HepG2 (cell line): ENCODE measurements around the gene SFI1. TPM values are rescaled to one million over a fixed set of nuclear protein-coding genes. Genes with fewer than 3 reads are reported as not detected.

ENCODE experiments used
- ATAC-seq: fragments of 200-7000 bp; cut with Tn5 transposase; 3 replicates; pipeline ENCODE4 v1.9.1; 2020; ENCODE audit warnings: mild to moderate bottlenecking, moderate library complexity
- BruUV-seq: library from RNA; stranded (reverse); fragments of 400-500 nt; replicated peaks from 2 replicates; lab custom pipeline; 2021; lab: Mats Ljungman, UMichigan
- CTCF ChIA-PET: fragments of 300-600 bp; formaldehyde crosslinking; extraction: SDS; loops from one replicate; lab custom pipeline; 2021; ENCODE audit warnings: low total read pairs, inconsistent platforms, low intra/inter-chr PET ratio; lab: Yijun Ruan, JAX
- POLR2A ChIA-PET: fragments of 350-600 bp; sonication (Branson Sonifier 250); formaldehyde crosslinking; loops from one replicate; lab custom pipeline; 2020; ENCODE audit warnings: antibody characterized with exemption, inconsistent platforms; lab: Yijun Ruan, JAX
- DNase-seq: peaks from one replicate; pipeline ENCODE4 v3.0.0-alpha.2; 2015; ENCODE audit warnings: low spot score
- FAIRE-seq: peaks from 3 replicates; lab custom pipeline; 2011; peaks lifted over from hg19 to GRCh38; lab: Jason Lieb, UNC
- H2AFZ ChIP-seq: one replicate; pipeline ENCODE4 v1.6.1; 2011; ENCODE audit warnings: low read length, inconsistent platforms
- H3K27ac ChIP-seq: fragments of 300-600 bp; 3 replicates; pipeline ENCODE4 v1.8.0; 2011; ENCODE audit warnings: mixed run types, mild to moderate bottlenecking, mixed read lengths, low read length, inconsistent platforms; ENCODE audit not compliant: insufficient read depth; ENCODE audit errors: extremely low read length
- H3K27me3 ChIP-seq, 2 experiments: fragments of 200-600 bp in 1 of 2; 2 replicates in 1 of 2; 3 replicates in 1 of 2; pipeline versions ENCODE4 v1.6.0 to v1.8.0; 2011; ENCODE audit warnings: low read length in 2 of 2, mild to moderate bottlenecking in 2 of 2, moderate library complexity in 2 of 2, inconsistent platforms in 1 of 2; ENCODE audit not compliant: insufficient read depth in 2 of 2, control insufficient read depth in 1 of 2
- H3K36me3 ChIP-seq, 2 experiments: fragments of 200-600 bp in 1 of 2; replicated peaks in 1 of 2; 2 replicates in 1 of 2; 3 replicates in 1 of 2; pipeline versions ENCODE4 v1.5.1 to v1.8.0; 2011; ENCODE audit warnings: low read length in 2 of 2, inconsistent platforms in 1 of 2; ENCODE audit not compliant: insufficient read depth in 2 of 2, control insufficient read depth in 1 of 2
- H3K4me1 ChIP-seq: 2 replicates; pipeline ENCODE4 v1.5.1; 2012; ENCODE audit warnings: low read length, inconsistent platforms; ENCODE audit not compliant: insufficient read depth
- H3K4me2 ChIP-seq: 2 replicates; pipeline ENCODE4 v1.6.0; 2011; ENCODE audit warnings: low read depth, low read length, inconsistent platforms
- H3K4me3 ChIP-seq, 3 experiments: fragments of 200-600 bp in 1 of 3; sonication (generic), shearing (Covaris generic) in 1 of 3; replicated peaks in 1 of 3; 2 replicates each; pipeline ENCODE4 v1.5.1; 2011 to 2016; ENCODE audit warnings: low read length in 3 of 3, inconsistent platforms in 2 of 3, low read depth in 2 of 3, mild to moderate bottlenecking in 2 of 3, control low read depth in 1 of 3, mixed read lengths in 1 of 3; ENCODE audit not compliant: insufficient read depth in 1 of 3
- H3K79me2 ChIP-seq: one replicate; pipeline ENCODE4 v1.6.1; 2011; ENCODE audit warnings: low read length, inconsistent platforms; ENCODE audit not compliant: insufficient read depth
- H3K9ac ChIP-seq: 2 replicates; pipeline ENCODE4 v1.6.0; 2011; ENCODE audit warnings: mild to moderate bottlenecking, low read depth, low read length, inconsistent platforms; ENCODE audit not compliant: insufficient read depth
- H3K9me3 ChIP-seq: 2 replicates; pipeline ENCODE4 v1.5.1; 2012; ENCODE audit warnings: mild to moderate bottlenecking, low read length
- H4K20me1 ChIP-seq: 2 replicates; pipeline ENCODE4 v1.6.0; 2011; ENCODE audit warnings: inconsistent platforms, mild to moderate bottlenecking, low read length, moderate library complexity; ENCODE audit not compliant: insufficient read depth
- AGO2 ChIP-seq: fragments of 200-400 bp; formaldehyde crosslinking; optimal IDR thresholded peaks from 2 replicates; pipeline ENCODE3; 2017; ENCODE audit warnings: mild to moderate bottlenecking, low read depth, low read length, moderate library complexity
- POLR2A ChIP-seq, 2 experiments: IDR thresholded peaks; 2 replicates each; pipeline ENCODE4 v1.6.1; 2011; ENCODE audit warnings: low read depth in 2 of 2, low read length in 2 of 2, mild to moderate bottlenecking in 1 of 2, moderate library complexity in 1 of 2; ENCODE audit not compliant: insufficient read depth in 1 of 2
- POLR2G ChIP-seq: fragments of 200-400 bp; formaldehyde crosslinking; IDR thresholded peaks from 2 replicates; pipeline ENCODE4 v1.6.1; 2018; ENCODE audit warnings: mild to moderate bottlenecking, low read depth, low read length, moderate library complexity
- ZBTB26 ChIP-seq: IDR thresholded peaks from 2 replicates; pipeline ENCODE4 v1.6.1; 2016; ENCODE audit warnings: missing compliant biosample characterization, missing genetic modification reagents, borderline replicate concordance
- ZFAT ChIP-seq: sonication (generic); formaldehyde crosslinking; conservative IDR thresholded peaks from 2 replicates; pipeline ENCODE4 v1.8.1; 2023; ENCODE audit warnings: missing genetic modification reagents, inconsistent platforms
- ZNF761 ChIP-seq: sonication (generic); formaldehyde crosslinking; conservative IDR thresholded peaks from 2 replicates; pipeline ENCODE4 v1.4.0; 2020; ENCODE audit warnings: mild to moderate bottlenecking, missing genetic modification reagents
- WGBS: methylation state at CpG from one replicate; pipeline ENCODE4 v1.1.6; 2017; ENCODE audit warnings: low lambda C conversion rate; 5-methylcytosine and 5-hydroxymethylcytosine counted together
- in situ Hi-C: cut with HindIII; loops from 2 replicates; pipeline ENCODE4 v1.10.0; 2017; ENCODE audit warnings: low pct_unique_long_range_greater_than_20kb; ENCODE audit not compliant: extremely low pct_ligation_motif_present
- intact Hi-C: fragments of 100-400 bp; cut with micrococcal nuclease; formaldehyde crosslinking; loops from one replicate; pipeline ENCODE4 v1.10.0; 2022; ENCODE audit not compliant: unreplicated experiment
- polyA plus RNA-seq, 8 experiments: library from polyadenylated mRNA; depleted of rRNA in 3 of 8; stranded (reverse) in 7 of 8; unstranded in 1 of 8; fragments of >200 nt; fragmentation: Illumina TruSeq in 4 of 8; extraction: Trizol in 4 of 8; gene quantifications; 2 replicates each; pipeline versions ENCODE4 v1.2.1 to v1.2.3, GENCODE V29; 2011 to 2016; ENCODE audit warnings: low read depth in 4 of 8, missing spikeins in 1 of 8, mixed read lengths in 1 of 8; ENCODE audit not compliant: insufficient read depth in 1 of 8
- total RNA-seq, 5 experiments: library from RNA; depleted of rRNA; stranded (reverse); fragments of >200 nt; fragmentation: Illumina TruSeq; extraction: Trizol; gene quantifications; 2 replicates each; pipeline ENCODE4 v1.2.3, GENCODE V29; 2016; ENCODE audit warnings: low read depth in 1 of 5
- TF ChIP-seq, protein P1 (sequence below): sonication (generic); formaldehyde crosslinking; IDR thresholded peaks from 2 replicates; pipeline ENCODE4 v1.5.1; 2020; ENCODE audit warnings: mild to moderate bottlenecking, missing genetic modification reagents, moderate library complexity

Gene SFI1
- total and polyA plus RNA-seq, 2 of the 13 experiments (the other 11 are each of a cell fraction or from before 2014, with no cell fraction given) = 20.5 to 40.1 TPM

GRCh38 chr22:31619611-31620300 is 123.4 kb downstream of the SFI1 start:
- in situ Hi-C loops (no loop called here), intact Hi-C loops (no loop called here)
- peaks cover 7% of the 10 kb centered on the region for H3K79me2 ChIP-seq
- FAIRE-seq = no peak
- H3K9ac ChIP-seq = no peak overlapping the region
- H3K9me3 ChIP-seq = no peaks in the 10 kb centered on the region
- H3K36me3 ChIP-seq = peaks cover 29 to 49% of the 10 kb centered on the region in 2 experiments; a peak in 4 of 5 replicates
- ChIA-PET POLR2A (interaction anchor here (1.3 kb wide), 1 partner anchor 31 kb away, joined by 3 read pairs; no protein-coding TSS in a partner anchor), CTCF (no interaction called here)
- WGBS = 98% methylated on average over 9 of the region's 14 CpGs
- no peak for TF ChIP-seq ZNF761
- peak; percentile 19; the same call in 1 of the 2 replicates for TF ChIP-seq POLR2G
- peak; percentile 6 to 48; a peak in 2 of 4 replicates for TF ChIP-seq POLR2A (IDR thresholded peaks at IDR 0.05; ENCODE audit: insufficient read depth in 1 of 2, low read depth in 2 of 2, low read length in 2 of 2)
- peak; percentile 89 for TF ChIP-seq AGO2
- TF ChIP-seq, protein P1, sequence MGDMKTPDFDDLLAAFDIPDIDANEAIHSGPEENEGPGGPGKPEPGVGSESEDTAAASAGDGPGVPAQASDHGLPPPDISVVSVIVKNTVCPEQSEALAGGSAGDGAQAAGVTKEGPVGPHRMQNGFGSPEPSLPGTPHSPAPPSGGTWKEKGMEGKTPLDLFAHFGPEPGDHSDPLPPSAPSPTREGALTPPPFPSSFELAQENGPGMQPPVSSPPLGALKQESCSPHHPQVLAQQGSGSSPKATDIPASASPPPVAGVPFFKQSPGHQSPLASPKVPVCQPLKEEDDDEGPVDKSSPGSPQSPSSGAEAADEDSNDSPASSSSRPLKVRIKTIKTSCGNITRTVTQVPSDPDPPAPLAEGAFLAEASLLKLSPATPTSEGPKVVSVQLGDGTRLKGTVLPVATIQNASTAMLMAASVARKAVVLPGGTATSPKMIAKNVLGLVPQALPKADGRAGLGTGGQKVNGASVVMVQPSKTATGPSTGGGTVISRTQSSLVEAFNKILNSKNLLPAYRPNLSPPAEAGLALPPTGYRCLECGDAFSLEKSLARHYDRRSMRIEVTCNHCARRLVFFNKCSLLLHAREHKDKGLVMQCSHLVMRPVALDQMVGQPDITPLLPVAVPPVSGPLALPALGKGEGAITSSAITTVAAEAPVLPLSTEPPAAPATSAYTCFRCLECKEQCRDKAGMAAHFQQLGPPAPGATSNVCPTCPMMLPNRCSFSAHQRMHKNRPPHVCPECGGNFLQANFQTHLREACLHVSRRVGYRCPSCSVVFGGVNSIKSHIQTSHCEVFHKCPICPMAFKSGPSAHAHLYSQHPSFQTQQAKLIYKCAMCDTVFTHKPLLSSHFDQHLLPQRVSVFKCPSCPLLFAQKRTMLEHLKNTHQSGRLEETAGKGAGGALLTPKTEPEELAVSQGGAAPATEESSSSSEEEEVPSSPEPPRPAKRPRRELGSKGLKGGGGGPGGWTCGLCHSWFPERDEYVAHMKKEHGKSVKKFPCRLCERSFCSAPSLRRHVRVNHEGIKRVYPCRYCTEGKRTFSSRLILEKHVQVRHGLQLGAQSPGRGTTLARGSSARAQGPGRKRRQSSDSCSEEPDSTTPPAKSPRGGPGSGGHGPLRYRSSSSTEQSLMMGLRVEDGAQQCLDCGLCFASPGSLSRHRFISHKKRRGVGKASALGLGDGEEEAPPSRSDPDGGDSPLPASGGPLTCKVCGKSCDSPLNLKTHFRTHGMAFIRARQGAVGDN (CRISPR knock-in tag) = 0 out of 2 replicates have a peak, but pooled peaks have one; percentile 8
- no peak for TF ChIP-seq ZBTB26 (CRISPR knock-in tag)
- no peak for TF ChIP-seq ZFAT (CRISPR knock-in tag)
- no peak overlapping the region for H3K27ac ChIP-seq
- H2AFZ ChIP-seq = no peak overlapping the region
- DNase-seq = no peak
- no peaks in the 10 kb centered on the region for H3K27me3 ChIP-seq
- BruUV-seq = no TSS peak
- ATAC-seq = no peak
- H3K4me3 ChIP-seq = no peak overlapping the region
- H4K20me1 ChIP-seq = peaks cover 13% of the 10 kb centered on the region; the same call in 1 of the 2 replicates
- H3K4me2 ChIP-seq = no peak overlapping the region
- H3K4me1 ChIP-seq = peaks cover 30% of the 10 kb centered on the region
